Bronchial epithelial cell (primary cell): ENCODE measurements around the gene P2RX3. TPM values are rescaled to one million over a fixed set of nuclear protein-coding genes. Genes with fewer than 3 reads are reported as not detected.
"Not testable (repeated sequence)": the region's sequence is repeated elsewhere in the genome, so short reads cannot be mapped to it uniquely, and the experiment has no call there.

Source experiments
- DNase-seq: peaks from one replicate; pipeline ENCODE4 v3.0.0-alpha.2; 2010; ENCODE audit warnings: low read depth
- FAIRE-seq: peaks from 2 replicates; lab custom pipeline; 2011; peaks lifted over from hg19 to GRCh38; lab: Jason Lieb, UNC
- H3K27me3 ChIP-seq: 2 replicates; pipeline ENCODE4 v1.5.1; 2011; ENCODE audit warnings: low read length; ENCODE audit not compliant: control insufficient read depth, insufficient read depth
- H3K36me3 ChIP-seq: 2 replicates; pipeline ENCODE4 v1.5.1; 2011; ENCODE audit warnings: low read length; ENCODE audit not compliant: control insufficient read depth, insufficient read depth
- H3K4me3 ChIP-seq: 2 replicates; pipeline ENCODE4 v1.5.1; 2011; ENCODE audit warnings: mild to moderate bottlenecking, low read depth, low read length, control low read depth
- CTCF ChIP-seq: IDR thresholded peaks from 2 replicates; pipeline ENCODE4 v1.5.1; 2011; ENCODE audit warnings: mild to moderate bottlenecking, moderate library complexity, low read length, control low read depth, inconsistent platforms; ENCODE audit not compliant: insufficient read depth, severe bottlenecking
- total RNA-seq: library from RNA; depleted of rRNA; stranded (reverse); fragments of >200 nt; gene quantifications from 2 replicates; pipeline ENCODE4 v1.2.1, GENCODE V29; 2014

P2RX3 gene
- total RNA-seq, 1 donor from 2014 or later = not detected

GRCh38 chr11:57335343-57336110 is 2.6 kb upstream of the P2RX3 start, which contains the start of gene SSRP1:
Gene SSRP1, minus strand, starts transcription at chr11:57335892. Its CDS starts 771 bp downstream, at chr11:57335121.
- Histone ChIP-seq H3K27me3 (no peaks in the 10 kb centered on the region), H3K4me3 (peak within 1 kb of the TSS; percentile 74), H3K36me3 (peaks cover 19% of the 10 kb centered on the region)
- DNase-seq (peak; percentile 61), FAIRE-seq (no peak)
- peak; percentile 25 for TF ChIP-seq CTCF

- Histone ChIP-seq H3K27me3 (no peaks in the 10 kb centered on the region), H3K36me3 (peaks cover 13% of the 10 kb centered on the region), H3K4me3 (peak overlapping the region; percentile 74)
- no peak for FAIRE-seq
- no peak for TF ChIP-seq CTCF
- DNase-seq = no peak
Measured at GRCh38 chr11:57336111-57336666, 2.0 kb upstream of the P2RX3 start.

- not testable (repeated sequence) for DNase-seq, FAIRE-seq
Measured at GRCh38 chr11:57336856-57337255, 1.3 kb upstream of the P2RX3 start.

GRCh38 chr11:57339328-57339727 is 1.2 kb downstream of the P2RX3 start:
- DNase-seq (no peak), FAIRE-seq (no peak)
- TF ChIP-seq CTCF = no peak
- Histone ChIP-seq H3K36me3 (no peaks in the 10 kb centered on the region), H3K27me3 (no peaks in the 10 kb centered on the region), H3K4me3 (no peak overlapping the region)

More at GRCh38 chr11:57336856-57337255, 1.3 kb upstream of the P2RX3 start:
- H3K36me3 ChIP-seq, H3K27me3 ChIP-seq, H3K4me3 ChIP-seq: not testable (repeated sequence)

- no peak for FAIRE-seq
- Histone ChIP-seq H3K4me3 (no peak overlapping the region), H3K27me3 (no peaks in the 10 kb centered on the region), H3K36me3 (no peaks in the 10 kb centered on the region)
- peak; percentile 34 for TF ChIP-seq CTCF
- no peak for DNase-seq
Measured at GRCh38 chr11:57340039-57340615, 2.0 kb downstream of the P2RX3 start.

GRCh38 chr11:57341250-57341808 is 3.2 kb downstream of the P2RX3 start:
- no peaks in the 10 kb centered on the region for H3K36me3 ChIP-seq
- H3K27me3 ChIP-seq = no peaks in the 10 kb centered on the region
- no peak for TF ChIP-seq CTCF
- FAIRE-seq = peak; percentile 52
- DNase-seq = no peak
- no peak overlapping the region for H3K4me3 ChIP-seq
